ENCODE data around the gene METTL25B. TPM values are rescaled to one million over a fixed set of nuclear protein-coding genes. Genes with fewer than 3 reads are reported as not detected.

Gene METTL25B
- total and polyA plus RNA-seq, 2 of the 13 experiments (the other 11 are each of a cell fraction or from before 2014, with no cell fraction given), result 11.9 to 24.0 TPM

DNA sequence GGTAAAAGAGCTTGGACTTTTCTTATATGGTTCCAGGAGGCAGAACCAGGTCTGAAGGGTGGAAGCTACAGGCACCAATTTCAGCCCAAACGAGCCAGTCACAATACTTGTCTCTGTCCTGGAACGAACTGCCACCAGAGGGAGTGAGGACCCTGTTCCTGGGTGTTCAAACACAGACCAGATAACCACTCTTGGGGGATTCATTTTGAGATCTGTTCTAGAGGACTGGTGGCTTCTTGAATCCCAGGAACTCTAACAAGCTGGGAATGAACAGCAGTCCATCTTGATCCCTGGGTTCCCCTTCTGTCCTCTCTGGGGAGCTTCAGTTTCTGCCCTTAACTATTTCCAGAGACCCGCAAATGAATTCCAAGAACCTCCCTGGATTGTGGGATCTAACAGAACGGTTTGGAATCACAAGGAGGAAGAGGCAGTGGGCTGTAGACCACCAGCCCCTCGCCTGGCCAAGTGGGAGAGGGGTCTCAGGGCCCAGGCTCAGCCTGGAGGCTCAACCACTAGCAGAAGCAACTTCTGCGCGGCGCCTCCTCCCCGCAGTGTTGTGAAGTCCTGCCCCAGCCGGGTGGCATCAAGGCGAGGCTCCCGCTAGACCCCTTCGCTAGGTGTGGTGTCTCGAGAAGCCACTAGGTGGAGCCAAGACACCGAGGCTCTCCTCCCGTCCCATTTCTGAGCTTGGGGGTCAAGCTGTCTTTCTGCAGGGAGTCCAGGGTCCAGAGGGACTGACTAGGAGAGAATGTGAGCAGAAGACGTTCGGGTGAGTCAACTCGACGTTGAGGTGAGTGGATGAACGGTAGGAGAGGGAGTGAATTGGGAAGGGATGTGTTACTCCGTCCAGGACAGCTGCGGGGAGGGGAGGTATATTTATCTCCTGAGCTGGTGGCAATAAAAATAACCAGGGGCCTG lies 39.0 kb upstream of the METTL25B start (continued):
- TF ChIP-seq, protein P1, sequence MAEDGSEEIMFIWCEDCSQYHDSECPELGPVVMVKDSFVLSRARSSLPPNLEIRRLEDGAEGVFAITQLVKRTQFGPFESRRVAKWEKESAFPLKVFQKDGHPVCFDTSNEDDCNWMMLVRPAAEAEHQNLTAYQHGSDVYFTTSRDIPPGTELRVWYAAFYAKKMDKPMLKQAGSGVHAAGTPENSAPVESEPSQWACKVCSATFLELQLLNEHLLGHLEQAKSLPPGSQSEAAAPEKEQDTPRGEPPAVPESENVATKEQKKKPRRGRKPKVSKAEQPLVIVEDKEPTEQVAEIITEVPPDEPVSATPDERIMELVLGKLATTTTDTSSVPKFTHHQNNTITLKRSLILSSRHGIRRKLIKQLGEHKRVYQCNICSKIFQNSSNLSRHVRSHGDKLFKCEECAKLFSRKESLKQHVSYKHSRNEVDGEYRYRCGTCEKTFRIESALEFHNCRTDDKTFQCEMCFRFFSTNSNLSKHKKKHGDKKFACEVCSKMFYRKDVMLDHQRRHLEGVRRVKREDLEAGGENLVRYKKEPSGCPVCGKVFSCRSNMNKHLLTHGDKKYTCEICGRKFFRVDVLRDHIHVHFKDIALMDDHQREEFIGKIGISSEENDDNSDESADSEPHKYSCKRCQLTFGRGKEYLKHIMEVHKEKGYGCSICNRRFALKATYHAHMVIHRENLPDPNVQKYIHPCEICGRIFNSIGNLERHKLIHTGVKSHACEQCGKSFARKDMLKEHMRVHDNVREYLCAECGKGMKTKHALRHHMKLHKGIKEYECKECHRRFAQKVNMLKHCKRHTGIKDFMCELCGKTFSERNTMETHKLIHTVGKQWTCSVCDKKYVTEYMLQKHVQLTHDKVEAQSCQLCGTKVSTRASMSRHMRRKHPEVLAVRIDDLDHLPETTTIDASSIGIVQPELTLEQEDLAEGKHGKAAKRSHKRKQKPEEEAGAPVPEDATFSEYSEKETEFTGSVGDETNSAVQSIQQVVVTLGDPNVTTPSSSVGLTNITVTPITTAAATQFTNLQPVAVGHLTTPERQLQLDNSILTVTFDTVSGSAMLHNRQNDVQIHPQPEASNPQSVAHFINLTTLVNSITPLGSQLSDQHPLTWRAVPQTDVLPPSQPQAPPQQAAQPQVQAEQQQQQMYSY (CRISPR knock-in tag; IDR thresholded peaks at IDR 0.05), result no peak
- no peak for TF ChIP-seq RNF2 (conservative IDR thresholded peaks at IDR 0.05; ENCODE audit: low read depth)
- no peak for TF ChIP-seq ZNF550 (CRISPR knock-in tag; IDR thresholded peaks at IDR 0.05; ENCODE audit: borderline replicate concordance)
- no peak for TF ChIP-seq CHD4 (IDR thresholded peaks at IDR 0.05; ENCODE audit: borderline replicate concordance, low read length)
- TF ChIP-seq RBM39 (IDR thresholded peaks at IDR 0.05; ENCODE audit: low read depth, low read length, poor library complexity, severe bottlenecking), result no peak
- no peak for TF ChIP-seq MBD4 (IDR thresholded peaks at IDR 0.05; ENCODE audit: borderline replicate concordance, low read length)
- TF ChIP-seq MNT (IDR thresholded peaks at IDR 0.05), result no peak
- TF ChIP-seq KMT2A (CRISPR knock-in tag; IDR thresholded peaks at IDR 0.05), result 0 out of 2 replicates have a peak, but pooled peaks have one; percentile 19
- TF ChIP-seq ZMYM2 (CRISPR knock-in tag; IDR thresholded peaks at IDR 0.05), result no peak
- no peak for TF ChIP-seq MBNL3 (CRISPR knock-in tag; conservative IDR thresholded peaks at IDR 0.05)
- TF ChIP-seq ZNF773 (CRISPR knock-in tag; IDR thresholded peaks at IDR 0.05; ENCODE audit: borderline replicate concordance), result no peak
- no peak for TF ChIP-seq TAF1 (CRISPR knock-in tag; IDR thresholded peaks at IDR 0.05)
- TF ChIP-seq ZNF615 (CRISPR knock-in tag; IDR thresholded peaks at IDR 0.05; ENCODE audit: borderline replicate concordance), result no peak
- TF ChIP-seq RAD51 (IDR thresholded peaks at IDR 0.05; ENCODE audit: borderline replicate concordance), result no peak
- TF ChIP-seq MIXL1 (CRISPR knock-in tag; IDR thresholded peaks at IDR 0.05), result no peak
- TF ChIP-seq SALL2 (CRISPR knock-in tag; IDR thresholded peaks at IDR 0.05), result no peak
- no peak for TF ChIP-seq IKZF4 (CRISPR knock-in tag; IDR thresholded peaks at IDR 0.05; ENCODE audit: borderline replicate concordance, low read depth, not compliant biosample characterization)
- TF ChIP-seq, protein P2, sequence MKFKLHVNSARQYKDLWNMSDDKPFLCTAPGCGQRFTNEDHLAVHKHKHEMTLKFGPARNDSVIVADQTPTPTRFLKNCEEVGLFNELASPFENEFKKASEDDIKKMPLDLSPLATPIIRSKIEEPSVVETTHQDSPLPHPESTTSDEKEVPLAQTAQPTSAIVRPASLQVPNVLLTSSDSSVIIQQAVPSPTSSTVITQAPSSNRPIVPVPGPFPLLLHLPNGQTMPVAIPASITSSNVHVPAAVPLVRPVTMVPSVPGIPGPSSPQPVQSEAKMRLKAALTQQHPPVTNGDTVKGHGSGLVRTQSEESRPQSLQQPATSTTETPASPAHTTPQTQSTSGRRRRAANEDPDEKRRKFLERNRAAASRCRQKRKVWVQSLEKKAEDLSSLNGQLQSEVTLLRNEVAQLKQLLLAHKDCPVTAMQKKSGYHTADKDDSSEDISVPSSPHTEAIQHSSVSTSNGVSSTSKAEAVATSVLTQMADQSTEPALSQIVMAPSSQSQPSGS (CRISPR knock-in tag; IDR thresholded peaks at IDR 0.05), result peak; percentile 41; the same call in 1 of the 2 replicates
- no peak for TF ChIP-seq KLF9 (CRISPR knock-in tag; IDR thresholded peaks at IDR 0.05; ENCODE audit: low read depth)
- no peak for TF ChIP-seq NR2F6 (IDR thresholded peaks at IDR 0.05)
- TF ChIP-seq NR2F6 (CRISPR knock-in tag; IDR thresholded peaks at IDR 0.05), result peak; percentile 48; the same call in 1 of the 2 replicates
- no peak for TF ChIP-seq RELA (CRISPR knock-in tag; IDR thresholded peaks at IDR 0.05)
- 0 out of 2 replicates have a peak, but pooled peaks have one; percentile 32 for TF ChIP-seq THRA (CRISPR knock-in tag; IDR thresholded peaks at IDR 0.05; ENCODE audit: borderline replicate concordance)

Data from HepG2 (cell line).